ENCODE data around the gene SURF1. TPM values are rescaled to one million over a fixed set of nuclear protein-coding genes. Genes with fewer than 3 reads are reported as not detected.

SURF1 gene
- total and polyA plus RNA-seq, 9 of the 15 experiments (the other 6 are each of a cell fraction or from before 2014, with no cell fraction given): 16.1 to 31.3 (median 20.9) TPM

GRCh38 chr9:133335924-133336811 is 20.1 kb downstream of the SURF1 start, which contains the start of gene SURF6 (continued):
- TF ChIP-seq, protein P1, sequence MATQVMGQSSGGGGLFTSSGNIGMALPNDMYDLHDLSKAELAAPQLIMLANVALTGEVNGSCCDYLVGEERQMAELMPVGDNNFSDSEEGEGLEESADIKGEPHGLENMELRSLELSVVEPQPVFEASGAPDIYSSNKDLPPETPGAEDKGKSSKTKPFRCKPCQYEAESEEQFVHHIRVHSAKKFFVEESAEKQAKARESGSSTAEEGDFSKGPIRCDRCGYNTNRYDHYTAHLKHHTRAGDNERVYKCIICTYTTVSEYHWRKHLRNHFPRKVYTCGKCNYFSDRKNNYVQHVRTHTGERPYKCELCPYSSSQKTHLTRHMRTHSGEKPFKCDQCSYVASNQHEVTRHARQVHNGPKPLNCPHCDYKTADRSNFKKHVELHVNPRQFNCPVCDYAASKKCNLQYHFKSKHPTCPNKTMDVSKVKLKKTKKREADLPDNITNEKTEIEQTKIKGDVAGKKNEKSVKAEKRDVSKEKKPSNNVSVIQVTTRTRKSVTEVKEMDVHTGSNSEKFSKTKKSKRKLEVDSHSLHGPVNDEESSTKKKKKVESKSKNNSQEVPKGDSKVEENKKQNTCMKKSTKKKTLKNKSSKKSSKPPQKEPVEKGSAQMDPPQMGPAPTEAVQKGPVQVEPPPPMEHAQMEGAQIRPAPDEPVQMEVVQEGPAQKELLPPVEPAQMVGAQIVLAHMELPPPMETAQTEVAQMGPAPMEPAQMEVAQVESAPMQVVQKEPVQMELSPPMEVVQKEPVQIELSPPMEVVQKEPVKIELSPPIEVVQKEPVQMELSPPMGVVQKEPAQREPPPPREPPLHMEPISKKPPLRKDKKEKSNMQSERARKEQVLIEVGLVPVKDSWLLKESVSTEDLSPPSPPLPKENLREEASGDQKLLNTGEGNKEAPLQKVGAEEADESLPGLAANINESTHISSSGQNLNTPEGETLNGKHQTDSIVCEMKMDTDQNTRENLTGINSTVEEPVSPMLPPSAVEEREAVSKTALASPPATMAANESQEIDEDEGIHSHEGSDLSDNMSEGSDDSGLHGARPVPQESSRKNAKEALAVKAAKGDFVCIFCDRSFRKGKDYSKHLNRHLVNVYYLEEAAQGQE (IDR thresholded peaks at IDR 0.05; ENCODE audit: borderline replicate concordance): peak; percentile 99
- TF ChIP-seq, protein P1 (CRISPR knock-in tag; IDR thresholded peaks at IDR 0.05; ENCODE audit: low read depth): peak; percentile 47; the same call in 1 of the 2 replicates
- peak; percentile 73 for TF ChIP-seq JUN (IDR thresholded peaks at IDR 0.05; ENCODE audit: borderline replicate concordance, low read depth, low read length)
- TF ChIP-seq JUN (CRISPR knock-in tag; IDR thresholded peaks at IDR 0.05; ENCODE audit: borderline replicate concordance): no peak; the same call in 1 of the 2 replicates
- TF ChIP-seq ZNF79 (CRISPR knock-in tag; IDR thresholded peaks at IDR 0.05; ENCODE audit: low read depth): no peak
- TF ChIP-seq ZNF785 (CRISPR knock-in tag; IDR thresholded peaks at IDR 0.05): no peak
- TF ChIP-seq TCF3 (CRISPR knock-in tag; IDR thresholded peaks at IDR 0.05): peak; percentile 49
- no peak for TF ChIP-seq SMARCE1 (IDR thresholded peaks at IDR 0.05)
- TF ChIP-seq, protein P2, sequence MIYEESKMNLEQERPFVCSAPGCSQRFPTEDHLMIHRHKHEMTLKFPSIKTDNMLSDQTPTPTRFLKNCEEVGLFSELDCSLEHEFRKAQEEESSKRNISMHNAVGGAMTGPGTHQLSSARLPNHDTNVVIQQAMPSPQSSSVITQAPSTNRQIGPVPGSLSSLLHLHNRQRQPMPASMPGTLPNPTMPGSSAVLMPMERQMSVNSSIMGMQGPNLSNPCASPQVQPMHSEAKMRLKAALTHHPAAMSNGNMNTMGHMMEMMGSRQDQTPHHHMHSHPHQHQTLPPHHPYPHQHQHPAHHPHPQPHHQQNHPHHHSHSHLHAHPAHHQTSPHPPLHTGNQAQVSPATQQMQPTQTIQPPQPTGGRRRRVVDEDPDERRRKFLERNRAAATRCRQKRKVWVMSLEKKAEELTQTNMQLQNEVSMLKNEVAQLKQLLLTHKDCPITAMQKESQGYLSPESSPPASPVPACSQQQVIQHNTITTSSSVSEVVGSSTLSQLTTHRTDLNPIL (CRISPR knock-in tag; IDR thresholded peaks at IDR 0.05): no peak
- TF ChIP-seq HDAC3 (IDR thresholded peaks at IDR 0.05; ENCODE audit: borderline replicate concordance, partially characterized antibody): no peak
- peak; percentile 81 to 87 for TF ChIP-seq E2F6 (IDR thresholded peaks at IDR 0.05; ENCODE audit: borderline replicate concordance in 1 of 2, extremely low read depth in 1 of 2, insufficient read depth in 1 of 2, insufficient read length in 1 of 2, low read depth in 1 of 2, low read length in 1 of 2, poor library complexity in 1 of 2, severe bottlenecking in 1 of 2)
- TF ChIP-seq NFATC3 (IDR thresholded peaks at IDR 0.05): no peak
- no peak for TF ChIP-seq ZNF277 (CRISPR knock-in tag; IDR thresholded peaks at IDR 0.05; ENCODE audit: borderline replicate concordance)
- peak; percentile 70; the same call in 1 of the 2 replicates for TF ChIP-seq ZBTB7A (IDR thresholded peaks at IDR 0.05; ENCODE audit: borderline replicate concordance, control insufficient read depth, low read depth, low read length)
